AG04450 (cell line): ENCODE measurements around the gene LAMA5. TPM values are rescaled to one million over a fixed set of nuclear protein-coding genes. Genes with fewer than 3 reads are reported as not detected.

Experiments used
- CTCF ChIA-PET: fragments of 300-600, 350-600 bp; formaldehyde crosslinking; extraction: SDS; loops from one replicate; lab custom pipeline; 2022; ENCODE audit warnings: antibody characterized with exemption, inconsistent platforms; lab: Charles Lee
- POLR2A ChIA-PET: fragments of 350-600 bp; formaldehyde crosslinking; extraction: SDS; loops from one replicate; lab custom pipeline; 2021; ENCODE audit warnings: antibody characterized with exemption, inconsistent platforms; lab: Yijun Ruan, JAX
- DNase-seq: peaks from one replicate; pipeline ENCODE4 v3.0.0-alpha.2; 2011; ENCODE audit warnings: low read depth, low spot score
- H3K27ac ChIP-seq: one replicate; pipeline ENCODE4 v1.5.1; 2012; ENCODE audit warnings: low read depth, low read length, control low read depth
- H3K27me3 ChIP-seq: one replicate; pipeline ENCODE4 v1.6.0; 2012; ENCODE audit warnings: low read length; ENCODE audit not compliant: control insufficient read depth, insufficient read depth
- H3K4me3 ChIP-seq: 2 replicates; pipeline ENCODE4 v1.5.1; 2011; ENCODE audit warnings: mild to moderate bottlenecking, low read depth, low read length, control low read depth
- H3K9me3 ChIP-seq: 2 replicates; pipeline ENCODE4 v1.5.1; 2012; ENCODE audit warnings: low read length; ENCODE audit not compliant: control insufficient read depth, insufficient read depth
- CTCF ChIP-seq: IDR thresholded peaks from 2 replicates; pipeline ENCODE4 v1.5.1; 2011; ENCODE audit warnings: low read depth, low read length, control low read depth, inconsistent platforms
- polyA plus RNA-seq: library from polyadenylated mRNA; depleted of rRNA; stranded (reverse); fragments of >200 nt; gene quantifications from 2 replicates; pipeline ENCODE4 v1.2.3, GENCODE V29; 2011

The LAMA5 gene
- polyA plus RNA-seq, 1 experiment = 1.9 TPM

DNA sequence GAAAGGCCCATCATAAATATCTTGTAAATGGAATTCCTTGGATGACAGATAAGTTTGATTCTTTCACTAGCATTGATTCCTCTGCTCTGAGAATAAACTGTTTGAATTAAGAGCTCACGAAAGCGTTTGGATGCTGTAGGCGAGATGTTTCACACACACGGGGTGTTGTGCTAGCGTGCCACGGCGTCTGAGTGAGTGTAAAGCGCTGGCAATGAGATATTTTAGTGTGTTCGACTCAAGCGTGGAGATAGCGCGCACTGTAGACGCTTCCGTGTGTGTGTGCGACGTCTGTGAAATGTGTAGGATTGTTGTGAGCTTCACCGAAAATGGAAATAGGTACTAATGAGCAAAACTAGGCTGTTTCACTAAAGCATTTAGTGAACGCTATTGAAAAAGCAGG is 93.7 kb downstream of the LAMA5 start:
- DNase-seq = no peak
- ChIA-PET CTCF (no interaction called here), POLR2A (no interaction called here)
- TF ChIP-seq CTCF = no peak
- no peaks in the 10 kb centered on the region for H3K27me3 ChIP-seq
- no peak overlapping the region for H3K27ac ChIP-seq
- no peak overlapping the region for H3K4me3 ChIP-seq
- H3K9me3 ChIP-seq = no peaks in the 10 kb centered on the region

- POLR2A ChIA-PET = no interaction called here
- no peak for TF ChIP-seq CTCF
- Histone ChIP-seq H3K9me3 (no peaks in the 10 kb centered on the region), H3K4me3 (no peak overlapping the region), H3K27me3 (no peaks in the 10 kb centered on the region), H3K27ac (no peak overlapping the region)
- CTCF ChIA-PET = no interaction called here
- DNase-seq = no peak
These were observed 94.9 kb downstream of the LAMA5 start for GRCh38 chr20:62272200-62272599.

DNA sequence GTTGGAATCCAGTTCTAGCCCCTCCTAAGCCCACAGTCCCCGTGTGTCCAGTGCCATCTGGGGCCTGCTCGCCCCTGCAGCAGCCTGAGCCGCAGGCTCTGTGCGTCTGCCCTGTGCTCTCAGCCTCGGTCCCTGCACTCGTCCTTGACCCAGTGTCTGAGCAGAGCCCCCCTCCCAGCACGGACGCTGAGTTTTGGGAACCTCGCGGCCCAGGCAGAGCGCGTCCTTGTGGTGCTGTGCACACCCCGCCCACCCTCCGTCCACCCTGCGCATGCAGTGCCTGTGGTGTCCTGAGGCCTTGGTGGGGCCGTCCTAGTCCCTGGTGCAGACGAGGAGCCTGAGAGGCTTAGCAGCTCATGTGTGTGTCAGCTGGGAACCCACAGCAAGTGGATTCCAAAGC is 97.2 kb downstream of the LAMA5 start:
- CTCF ChIA-PET = no interaction called here
- no peak for DNase-seq
- POLR2A ChIA-PET = no interaction called here
- H3K9me3 ChIP-seq = peaks cover 3% of the 10 kb centered on the region; the same call in 1 of the 2 replicates
- H3K27ac ChIP-seq = no peak overlapping the region
- H3K4me3 ChIP-seq = no peak overlapping the region
- no peak for TF ChIP-seq CTCF
- H3K27me3 ChIP-seq = no peaks in the 10 kb centered on the region

GRCh38 chr20:62269378-62269777 is 97.7 kb downstream of the LAMA5 start:
- no peaks in the 10 kb centered on the region for H3K27me3 ChIP-seq
- H3K9me3 ChIP-seq = peaks cover 7% of the 10 kb centered on the region
- H3K4me3 ChIP-seq = no peak overlapping the region
- ChIA-PET POLR2A (no interaction called here), CTCF (no interaction called here)
- TF ChIP-seq CTCF = no peak
- H3K27ac ChIP-seq = no peak overlapping the region
- no peak for DNase-seq

DNA sequence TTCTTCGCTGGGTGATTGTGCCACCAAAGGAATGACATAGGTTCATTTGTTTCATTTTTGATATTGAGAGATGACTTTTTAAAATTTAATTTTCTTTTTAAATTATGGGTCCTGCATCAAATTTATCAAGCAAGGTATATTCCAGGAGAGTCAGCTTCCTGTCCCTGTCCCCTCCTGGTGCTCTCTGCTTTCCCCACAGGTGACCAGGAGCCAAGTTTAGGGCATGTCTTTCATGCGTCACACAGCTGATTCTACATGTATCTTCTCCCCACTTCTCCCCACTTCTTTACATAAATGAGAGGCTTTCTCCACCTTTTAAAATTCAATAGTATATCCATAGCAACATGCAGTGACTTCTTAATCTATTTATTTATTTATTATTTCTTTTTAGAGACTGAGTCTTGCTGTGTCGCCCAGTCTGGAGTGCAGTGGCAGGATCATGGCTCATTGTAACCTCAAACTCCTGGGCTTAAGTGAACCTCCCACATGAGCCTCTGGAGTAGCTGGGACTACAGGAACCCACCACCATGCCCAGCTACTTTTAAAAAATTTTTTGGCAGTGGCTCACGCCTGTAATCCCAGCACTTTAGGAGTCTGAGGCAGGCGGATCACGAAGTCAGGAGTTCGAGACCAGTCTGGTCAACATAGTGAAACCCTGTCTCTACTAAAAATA is 98.7 kb downstream of the LAMA5 start:
- H3K9me3 ChIP-seq = peaks cover 11% of the 10 kb centered on the region
- CTCF ChIA-PET = no interaction called here
- no peak for TF ChIP-seq CTCF
- no peaks in the 10 kb centered on the region for H3K27me3 ChIP-seq
- no peak for DNase-seq
- no peak overlapping the region for H3K4me3 ChIP-seq
- POLR2A ChIA-PET = no interaction called here
- H3K27ac ChIP-seq = no peak overlapping the region
